Measurements from ENCODE around the gene SIAH1.
"Not testable (repeated sequence)": the region's sequence is repeated elsewhere in the genome, so short reads cannot be mapped to it uniquely, and the experiment has no call there.

- TF ChIP-seq, protein P1, sequence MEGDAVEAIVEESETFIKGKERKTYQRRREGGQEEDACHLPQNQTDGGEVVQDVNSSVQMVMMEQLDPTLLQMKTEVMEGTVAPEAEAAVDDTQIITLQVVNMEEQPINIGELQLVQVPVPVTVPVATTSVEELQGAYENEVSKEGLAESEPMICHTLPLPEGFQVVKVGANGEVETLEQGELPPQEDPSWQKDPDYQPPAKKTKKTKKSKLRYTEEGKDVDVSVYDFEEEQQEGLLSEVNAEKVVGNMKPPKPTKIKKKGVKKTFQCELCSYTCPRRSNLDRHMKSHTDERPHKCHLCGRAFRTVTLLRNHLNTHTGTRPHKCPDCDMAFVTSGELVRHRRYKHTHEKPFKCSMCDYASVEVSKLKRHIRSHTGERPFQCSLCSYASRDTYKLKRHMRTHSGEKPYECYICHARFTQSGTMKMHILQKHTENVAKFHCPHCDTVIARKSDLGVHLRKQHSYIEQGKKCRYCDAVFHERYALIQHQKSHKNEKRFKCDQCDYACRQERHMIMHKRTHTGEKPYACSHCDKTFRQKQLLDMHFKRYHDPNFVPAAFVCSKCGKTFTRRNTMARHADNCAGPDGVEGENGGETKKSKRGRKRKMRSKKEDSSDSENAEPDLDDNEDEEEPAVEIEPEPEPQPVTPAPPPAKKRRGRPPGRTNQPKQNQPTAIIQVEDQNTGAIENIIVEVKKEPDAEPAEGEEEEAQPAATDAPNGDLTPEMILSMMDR (conservative IDR thresholded peaks at IDR 0.05; ENCODE audit: low read depth, low read length): not testable (repeated sequence)
- not testable (repeated sequence) for TF ChIP-seq EZH2 (IDR thresholded peaks at IDR 0.05; ENCODE audit: borderline replicate concordance, low read depth, low read length, poor library complexity, severe bottlenecking)
These were observed 7.9 kb downstream of the SIAH1 start for GRCh38 chr16:48377301-48377700.

Data from A673 (cell line).